BJ (cell line): ENCODE measurements around the gene KNSTRN. TPM values are rescaled to one million over a fixed set of nuclear protein-coding genes. Genes with fewer than 3 reads are reported as not detected.

ENCODE experiments used
- CTCF ChIA-PET: fragments of 350-600 bp; formaldehyde crosslinking; extraction: SDS; loops from one replicate; lab custom pipeline; 2021; ENCODE audit warnings: antibody characterized with exemption, inconsistent platforms; lab: Yijun Ruan, JAX
- POLR2A ChIA-PET: fragments of 300-600 bp; sonication (Branson Sonifier 250); formaldehyde crosslinking; extraction: SDS; loops from one replicate; lab custom pipeline; 2021; ENCODE audit warnings: antibody characterized with exemption; lab: Charles Lee
- DNase-seq: peaks from one replicate; pipeline ENCODE4 v3.0.0-alpha.2; 2011; ENCODE audit warnings: low read depth
- H3K27me3 ChIP-seq: 2 replicates; pipeline ENCODE4 v1.6.0; 2011; ENCODE audit warnings: low read length; ENCODE audit not compliant: control insufficient read depth, insufficient read depth
- H3K36me3 ChIP-seq: 2 replicates; pipeline ENCODE4 v1.5.1; 2011; ENCODE audit warnings: low read length; ENCODE audit not compliant: control insufficient read depth, insufficient read depth
- H3K4me3 ChIP-seq: 2 replicates; pipeline ENCODE4 v1.5.1; 2011; ENCODE audit warnings: low read depth, mild to moderate bottlenecking, control low read depth, low read length
- CTCF ChIP-seq: IDR thresholded peaks from 2 replicates; pipeline ENCODE4 v1.5.1; 2011; ENCODE audit warnings: low read depth, mild to moderate bottlenecking, control low read depth, inconsistent platforms, low read length, moderate library complexity; ENCODE audit not compliant: insufficient read depth
- polyA plus RNA-seq: library from polyadenylated mRNA; depleted of rRNA; stranded (reverse); fragments of >200 nt; gene quantifications from 2 replicates; pipeline ENCODE4 v1.2.3, GENCODE V29; 2011

The KNSTRN gene
- polyA plus RNA-seq, 1 experiment: 26.4 TPM

GRCh38 chr15:40397688-40398412 is 15.3 kb downstream of the KNSTRN start:
- Histone ChIP-seq H3K27me3 (no peaks in the 10 kb centered on the region), H3K4me3 (no peak overlapping the region), H3K36me3 (peaks cover 1% of the 10 kb centered on the region; the same call in 1 of the 2 replicates)
- CTCF ChIA-PET: interaction anchor here (0.5 to 1.6 kb wide), 8 partner anchors 10 to 924 kb away, joined by 3 read pairs; partner anchors contain the start of gene KNSTRN
- no peak for TF ChIP-seq CTCF
- DNase-seq: no peak
- POLR2A ChIA-PET: interaction anchor here (0.6 kb wide), 1 partner anchor 69 kb away, joined by 23 read pairs; no protein-coding TSS in a partner anchor

- H3K36me3 ChIP-seq: no peaks in the 10 kb centered on the region; the same call in 1 of the 2 replicates
- ChIA-PET CTCF (interaction anchor here (0.5 to 1.6 kb wide), 7 partner anchors 10 to 924 kb away, joined by 3 read pairs; partner anchors contain the start of gene KNSTRN), POLR2A (no interaction called here)
- H3K27me3 ChIP-seq: no peaks in the 10 kb centered on the region
- no peak for TF ChIP-seq CTCF
- no peak for DNase-seq
- no peak overlapping the region for H3K4me3 ChIP-seq
Observed at GRCh38 chr15:40398413-40398873, 15.9 kb downstream of the KNSTRN start.

- no peak overlapping the region for H3K4me3 ChIP-seq
- no peaks in the 10 kb centered on the region for H3K27me3 ChIP-seq
- no peak for DNase-seq
- ChIA-PET CTCF (no interaction called here), POLR2A (no interaction called here)
- H3K36me3 ChIP-seq: no peaks in the 10 kb centered on the region
- TF ChIP-seq CTCF: no peak
Observed at GRCh38 chr15:40399370-40399769, 16.8 kb downstream of the KNSTRN start.

GRCh38 chr15:40405501-40406381 is 23.2 kb downstream of the KNSTRN start, which contains the start of gene IVD:
TSS of gene IVD (plus strand) at chr15:40405795. CDS start at chr15:40405828, 33 bp downstream.
- CTCF ChIA-PET: interaction anchor here (0.8 to 4.3 kb wide), 9 partner anchors 12 to 132 kb away, joined by 3 to 31 read pairs (median 5); partner anchors contain the start of gene INAFM2
- Histone ChIP-seq H3K36me3 (peaks cover 10% of the 10 kb centered on the region), H3K4me3 (peak within 1 kb of the TSS; percentile 84), H3K27me3 (no peaks in the 10 kb centered on the region)
- no peak for TF ChIP-seq CTCF
- POLR2A ChIA-PET: interaction anchor here (0.9 kb wide), 1 partner anchor 65 kb away, joined by 4 read pairs; the partner anchor contains the start of gene CCDC9B
- peak; percentile 81 for DNase-seq
